GM23338 (cell line): ENCODE measurements around the gene TM7SF2. TPM values are rescaled to one million over a fixed set of nuclear protein-coding genes. Genes with fewer than 3 reads are reported as not detected.

Experiments
- ATAC-seq: fragments of 200-7000 bp; cut with Tn5 transposase; 3 replicates; pipeline ENCODE4 v1.9.1; 2020
- DNase-seq: peaks from one replicate; pipeline ENCODE4 v3.0.0-alpha.2; 2015; ENCODE audit warnings: low spot score
- H2AFZ ChIP-seq: fragments of 200-600 bp; sonication (generic); 2 replicates; pipeline ENCODE4 v1.8.0; 2016; ENCODE audit warnings: antibody characterized with exemption, mild to moderate bottlenecking, moderate library complexity
- H3F3A ChIP-seq: fragments of 200-600 bp; sonication (generic); replicated peaks from 2 replicates; pipeline ENCODE4 v1.8.0; 2017; ENCODE audit warnings: antibody characterized with exemption, mixed run types, low read depth
- H3K27ac ChIP-seq: fragments of 200-600 bp; sonication (generic); 2 replicates; pipeline ENCODE4 v1.6.1; 2016; ENCODE audit warnings: low read depth
- H3K27me3 ChIP-seq: fragments of 200-600 bp; sonication (generic); 2 replicates; pipeline ENCODE4 v1.8.0; 2016; ENCODE audit warnings: mild to moderate bottlenecking, mixed run types, moderate library complexity; ENCODE audit not compliant: insufficient read depth
- H3K36me3 ChIP-seq: fragments of 200-600 bp; sonication (generic); 2 replicates; pipeline ENCODE4 v1.8.0; 2016; ENCODE audit warnings: mild to moderate bottlenecking; ENCODE audit not compliant: insufficient read depth
- H3K4me1 ChIP-seq: fragments of 200-600 bp; sonication (generic); 2 replicates; pipeline ENCODE4 v1.8.0; 2016; ENCODE audit warnings: mild to moderate bottlenecking, moderate library complexity; ENCODE audit not compliant: insufficient read depth
- H3K4me2 ChIP-seq: fragments of 200-600 bp; sonication (generic); 2 replicates; pipeline ENCODE4 v1.7.1; 2017; ENCODE audit warnings: mixed run types
- H3K4me3 ChIP-seq: fragments of 200-600 bp; sonication (generic); 2 replicates; pipeline ENCODE4 v1.6.1; 2016; ENCODE audit warnings: mixed run types
- H3K79me2 ChIP-seq: fragments of 200-600 bp; sonication (generic); replicated peaks from 2 replicates; pipeline ENCODE4 v1.8.0; 2017; ENCODE audit warnings: mild to moderate bottlenecking; ENCODE audit not compliant: insufficient read depth
- H3K9me2 ChIP-seq: fragments of 200-600 bp; sonication (generic); 2 replicates; pipeline ENCODE4 v1.8.0; 2017; ENCODE audit not compliant: insufficient read depth
- H4K20me1 ChIP-seq: fragments of 200-600 bp; sonication (generic); replicated peaks from 2 replicates; pipeline ENCODE4 v1.8.0; 2017; ENCODE audit warnings: mild to moderate bottlenecking; ENCODE audit not compliant: insufficient read depth
- H3K27ac Mint-ChIP-seq: 2 replicates; pipeline ENCODE4 v1.8.0; 2020; ENCODE audit warnings: inconsistent platforms, mild to moderate bottlenecking, moderate library complexity, mixed read lengths
- H3K27me3 Mint-ChIP-seq: 3 replicates; pipeline ENCODE4 v1.8.0; 2022; ENCODE audit warnings: low read depth, mild to moderate bottlenecking, moderate library complexity, mixed read lengths, inconsistent platforms; ENCODE audit not compliant: insufficient read depth, poor library complexity
- H3K36me3 Mint-ChIP-seq: 3 replicates; pipeline ENCODE4 v1.8.0; 2021; ENCODE audit warnings: low read depth, mild to moderate bottlenecking, inconsistent platforms, moderate library complexity, mixed read lengths
- H3K4me1 Mint-ChIP-seq: 3 replicates; pipeline ENCODE4 v1.8.0; 2020; ENCODE audit warnings: mild to moderate bottlenecking, inconsistent platforms, mixed read lengths
- H3K4me3 Mint-ChIP-seq: 3 replicates; pipeline ENCODE4 v1.8.0; 2021; ENCODE audit warnings: moderate library complexity, mild to moderate bottlenecking, inconsistent platforms, mixed read lengths
- H3K9me3 Mint-ChIP-seq: 3 replicates; pipeline ENCODE4 v1.8.0; 2020; ENCODE audit warnings: moderate library complexity, mild to moderate bottlenecking, inconsistent platforms, mixed read lengths
- CREB1 ChIP-seq: fragments of 250-450 bp; sonication (Bioruptor Pico); IDR thresholded peaks from 2 replicates; pipeline ENCODE4 v1.5.0; 2020; ENCODE audit warnings: low read depth, mild to moderate bottlenecking, moderate library complexity
- ETS1 ChIP-seq: IDR thresholded peaks from 2 replicates; pipeline ENCODE4 v1.6.1; 2016; ENCODE audit warnings: antibody characterized with exemption
- EZH2 ChIP-seq: fragments of 200-600 bp; sonication (generic); IDR thresholded peaks from one replicate; pipeline ENCODE4 v1.8.0; 2017; ENCODE audit warnings: antibody characterized with exemption, mild to moderate bottlenecking, low read depth; ENCODE audit not compliant: unreplicated experiment
- EZH2phosphoT487 ChIP-seq: fragments of 200-600 bp; sonication (generic); IDR thresholded peaks from one replicate; pipeline ENCODE4 v1.8.1; 2018; ENCODE audit warnings: antibody characterized with exemption; ENCODE audit not compliant: unreplicated experiment
- NANOG ChIP-seq: IDR thresholded peaks from 2 replicates; pipeline ENCODE4 v1.6.1; 2016; ENCODE audit warnings: antibody characterized with exemption, borderline replicate concordance
- POLR2AphosphoS5 ChIP-seq: IDR thresholded peaks from 2 replicates; pipeline ENCODE4 v1.6.1; 2016; ENCODE audit warnings: antibody characterized with exemption, low read depth
- REST ChIP-seq: IDR thresholded peaks from one replicate; pipeline ENCODE4 v1.6.1; 2018; ENCODE audit warnings: antibody characterized with exemption; ENCODE audit not compliant: unreplicated experiment
- STAT1 ChIP-seq: IDR thresholded peaks from one replicate; pipeline ENCODE4 v1.6.1; 2016; ENCODE audit warnings: antibody characterized with exemption; ENCODE audit not compliant: unreplicated experiment
- ZNF114 ChIP-seq: fragments of 250-450 bp; sonication (Bioruptor Pico); IDR thresholded peaks from 2 replicates; pipeline ENCODE4 v1.5.0; 2020; ENCODE audit warnings: mild to moderate bottlenecking, moderate library complexity
- ZNF462 ChIP-seq: fragments of 250-450 bp; sonication (Bioruptor Pico); IDR thresholded peaks from 2 replicates; pipeline ENCODE4 v1.5.0; 2020; ENCODE audit warnings: mild to moderate bottlenecking, moderate library complexity
- polyA plus RNA-seq: library from polyadenylated mRNA; unstranded; fragments of >200 nt; fragmentation: Nextera tagmentation; extraction: Ambion mirVana; gene quantifications from 2 replicates; pipeline ENCODE4 v1.2.1, GENCODE V29; 2016
- total RNA-seq: library from RNA; depleted of rRNA; stranded (reverse); fragments of >200 nt; shearing (Covaris generic); gene quantifications from 2 replicates; pipeline ENCODE4 v1.2.3, GENCODE V29; 2014

The TM7SF2 gene
- total and polyA plus RNA-seq, 2 experiments from 2014 or later = 43.5 to 82.3 TPM

DNA sequence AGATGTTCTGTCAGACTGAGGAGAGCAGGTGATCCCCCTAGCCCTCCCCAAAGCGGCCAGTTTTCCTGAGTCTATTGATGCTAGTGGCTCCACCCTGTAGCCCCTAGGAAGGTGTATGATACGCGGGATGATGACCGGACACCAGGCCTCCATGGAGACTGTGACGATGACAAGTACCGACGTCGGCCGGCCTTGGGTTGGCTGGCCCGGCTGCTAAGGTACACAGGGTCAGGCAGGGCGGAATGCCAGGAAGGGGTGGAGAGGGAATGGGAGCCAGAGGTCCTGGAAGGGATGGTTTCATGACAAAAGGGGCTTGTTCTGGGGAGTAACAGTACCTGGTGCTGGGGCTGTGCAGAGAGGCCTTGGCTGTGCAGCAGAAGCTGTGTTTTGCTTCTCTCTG is 24.5 kb upstream of the TM7SF2 start:
- no peak for TF ChIP-seq EZH2phosphoT487
- TF ChIP-seq EZH2 = no peak
- no peak for TF ChIP-seq STAT1
- TF ChIP-seq ZNF114 (CRISPR knock-in tag) = no peak
- no peak for TF ChIP-seq POLR2AphosphoS5
- TF ChIP-seq ZNF462 (CRISPR knock-in tag) = no peak
- no peak for TF ChIP-seq CREB1 (CRISPR knock-in tag)
- no peak for TF ChIP-seq ETS1
- TF ChIP-seq REST = no peak
- TF ChIP-seq NANOG = no peak
- H3K27ac Mint-ChIP-seq = no peak overlapping the region
- peaks cover 12% of the 10 kb centered on the region for H3K36me3 Mint-ChIP-seq
- Histone ChIP-seq H3K36me3 (no peaks in the 10 kb centered on the region), H4K20me1 (peaks cover 10% of the 10 kb centered on the region; the same call in 1 of the 2 replicates), H3K4me2 (no peak overlapping the region), H3K27me3 (no peaks in the 10 kb centered on the region), H2AFZ (no peak overlapping the region), H3K9me2 (no peaks in the 10 kb centered on the region), H3F3A (0 out of 2 replicates have a peak, but pooled peaks cover 4% of the 10 kb centered on the region), H3K79me2 (peaks cover 22% of the 10 kb centered on the region), H3K27ac (no peak overlapping the region), H3K4me1 (peaks cover 8% of the 10 kb centered on the region; the same call in 1 of the 2 replicates), H3K4me3 (no peak overlapping the region)
- ATAC-seq = no peak
- H3K9me3 Mint-ChIP-seq = no peaks in the 10 kb centered on the region
- H3K27me3 Mint-ChIP-seq = peaks cover 8% of the 10 kb centered on the region
- H3K4me3 Mint-ChIP-seq = no peak overlapping the region
- peaks cover 13% of the 10 kb centered on the region for H3K4me1 Mint-ChIP-seq
- DNase-seq = no peak
